GM19467 (cell line): ENCODE data around the gene PTK7.
A peak's percentile ranks its signal among the peaks of the same experiment; 100 is the strongest.

Experiments
- ATAC-seq: cut with Tn5 transposase; IDR thresholded peaks from one replicate; pipeline ENCODE4 v1.9.1; 2021; ENCODE audit warnings: mild to moderate bottlenecking, moderate library complexity; ENCODE audit not compliant: unreplicated experiment

PTK7 gene

DNA sequence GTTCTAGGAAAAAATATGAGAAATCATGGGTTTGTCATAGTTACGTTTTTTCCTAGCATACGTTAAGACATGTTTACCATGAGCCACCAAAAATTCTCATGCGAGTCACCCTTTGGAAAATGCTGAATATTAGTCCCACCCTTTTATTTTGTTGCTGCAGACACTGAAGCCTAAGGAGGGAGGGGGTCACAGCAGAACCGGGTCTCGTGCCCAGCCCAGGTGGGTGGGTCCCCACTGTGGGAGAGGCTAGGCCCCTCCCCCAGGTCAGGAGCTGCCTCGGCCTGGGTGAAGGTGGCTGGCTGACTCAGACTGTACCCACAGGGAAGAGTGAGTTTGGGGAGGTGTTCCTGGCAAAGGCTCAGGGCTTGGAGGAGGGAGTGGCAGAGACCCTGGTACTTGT, 68.8 kb downstream of the PTK7 start:
- ATAC-seq, result no peak

GRCh38 chr6:43146261-43146660, 70.1 kb downstream of the PTK7 start:
- ATAC-seq, result no peak

- ATAC-seq, result no peak
Observed at GRCh38 chr6:43146709-43147688, 70.9 kb downstream of the PTK7 start.

DNA sequence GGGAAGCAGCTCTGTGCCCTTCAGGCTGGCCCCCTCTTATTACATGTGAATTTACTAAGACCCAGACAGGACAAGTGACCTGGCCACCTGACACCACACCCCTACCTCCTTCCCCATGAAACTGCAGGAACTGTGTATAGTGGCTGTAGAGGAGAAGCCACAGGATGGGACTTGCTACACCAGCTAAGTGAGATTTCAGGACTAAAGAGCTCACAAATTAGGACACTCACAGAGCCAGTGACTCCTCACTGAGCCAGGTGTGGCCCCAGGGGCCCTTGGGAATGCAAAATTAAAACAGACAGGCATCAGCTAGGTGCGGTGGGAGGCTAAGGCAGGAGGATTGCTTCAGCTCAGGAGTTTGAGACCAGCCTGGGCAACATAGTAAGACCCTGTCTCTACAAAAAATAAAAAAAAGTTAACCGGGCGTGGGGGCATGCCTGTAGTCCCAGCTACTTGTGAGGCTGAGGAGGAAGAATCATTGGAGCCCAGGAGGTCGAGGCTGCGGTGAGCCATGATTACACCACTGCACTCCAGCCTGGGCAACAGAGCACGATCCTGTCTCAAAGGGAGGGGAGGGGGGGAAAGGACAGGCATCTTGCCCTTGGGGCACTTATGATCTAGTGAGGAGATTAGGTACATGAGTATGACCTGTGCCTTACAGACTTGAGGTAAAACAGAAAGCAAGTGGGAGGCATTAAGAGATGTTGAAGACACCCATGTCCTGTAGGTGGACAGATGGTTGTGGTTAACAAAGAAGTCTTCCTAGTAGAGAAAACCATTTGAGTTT, 71.8 kb downstream of the PTK7 start:
- ATAC-seq, result no peak

DNA sequence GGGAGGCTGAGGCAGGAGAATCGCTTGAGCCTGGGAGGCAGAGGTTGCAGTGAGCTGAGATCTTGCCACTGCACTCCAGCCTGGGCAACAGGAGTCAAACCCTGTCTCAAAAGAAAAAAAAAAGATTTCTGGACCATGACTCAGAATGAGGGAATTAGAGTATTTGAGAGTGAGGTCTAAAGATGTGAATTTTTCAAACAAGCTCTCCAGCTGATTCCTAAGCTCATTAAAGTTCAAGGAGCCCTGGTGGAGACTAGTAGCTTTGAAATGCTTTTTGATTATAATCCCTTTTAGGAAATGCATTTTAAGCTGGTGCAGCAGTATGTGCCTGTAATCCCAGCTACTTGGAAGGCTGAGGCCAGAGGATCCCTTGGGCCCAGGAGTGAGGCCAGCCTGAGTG, 73.2 kb downstream of the PTK7 start:
- ATAC-seq, result no peak

DNA sequence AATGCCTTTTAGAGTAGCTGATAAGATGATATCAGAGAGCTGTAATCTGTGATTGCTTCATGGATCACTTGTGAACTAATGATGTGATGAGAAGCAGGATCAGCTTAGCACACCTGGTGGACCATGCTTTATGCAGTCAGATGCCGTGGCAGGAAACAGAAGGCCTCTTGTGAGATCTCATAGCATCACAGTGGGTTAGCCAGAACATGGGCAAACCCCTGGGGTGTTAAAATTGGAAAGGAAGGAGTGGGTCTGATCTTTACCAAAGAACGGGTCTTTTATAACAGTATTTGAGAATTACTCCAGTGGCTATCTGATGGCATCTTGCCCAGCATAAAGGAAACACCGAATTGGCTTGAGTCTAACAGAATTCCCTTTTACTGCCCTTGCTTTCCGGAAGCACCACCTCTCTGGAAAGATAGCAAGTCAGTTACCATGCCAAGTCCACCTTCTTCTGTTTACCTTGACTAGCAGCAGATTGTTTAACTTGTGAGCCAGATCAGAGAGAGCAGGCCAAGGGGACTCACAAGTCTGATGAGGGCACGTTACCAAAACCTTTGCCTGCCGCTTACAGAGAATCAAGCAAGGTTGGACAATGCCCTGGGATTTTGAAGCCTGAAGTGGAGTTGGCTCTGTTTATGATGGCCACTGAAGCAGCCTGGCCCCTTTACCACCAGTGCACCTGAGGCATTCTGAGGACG, 74.1 kb downstream of the PTK7 start:
- no peak for ATAC-seq

GRCh38 chr6:43159599-43159998, 83.5 kb downstream of the PTK7 start:
- no peak for ATAC-seq

DNA sequence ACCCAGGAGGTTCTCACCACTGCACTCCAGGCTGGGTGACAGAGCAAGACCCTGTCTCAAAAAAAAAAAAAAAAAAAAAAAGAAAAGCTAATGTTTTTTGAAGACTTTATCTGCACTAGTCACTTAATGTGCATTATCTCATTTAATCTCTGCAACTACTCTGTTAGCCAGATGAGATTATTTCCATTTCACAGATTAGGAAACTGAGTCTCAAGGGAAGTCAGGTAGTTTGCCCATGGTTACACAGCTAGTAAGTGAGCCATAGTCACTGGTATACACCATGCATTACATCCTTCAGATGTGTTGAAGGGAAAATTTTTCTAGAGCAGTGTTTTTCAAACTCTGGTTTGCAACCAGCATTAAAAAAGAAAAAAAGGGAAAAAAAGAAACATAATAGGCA, 87.8 kb downstream of the PTK7 start:
- ATAC-seq, result no peak

DNA sequence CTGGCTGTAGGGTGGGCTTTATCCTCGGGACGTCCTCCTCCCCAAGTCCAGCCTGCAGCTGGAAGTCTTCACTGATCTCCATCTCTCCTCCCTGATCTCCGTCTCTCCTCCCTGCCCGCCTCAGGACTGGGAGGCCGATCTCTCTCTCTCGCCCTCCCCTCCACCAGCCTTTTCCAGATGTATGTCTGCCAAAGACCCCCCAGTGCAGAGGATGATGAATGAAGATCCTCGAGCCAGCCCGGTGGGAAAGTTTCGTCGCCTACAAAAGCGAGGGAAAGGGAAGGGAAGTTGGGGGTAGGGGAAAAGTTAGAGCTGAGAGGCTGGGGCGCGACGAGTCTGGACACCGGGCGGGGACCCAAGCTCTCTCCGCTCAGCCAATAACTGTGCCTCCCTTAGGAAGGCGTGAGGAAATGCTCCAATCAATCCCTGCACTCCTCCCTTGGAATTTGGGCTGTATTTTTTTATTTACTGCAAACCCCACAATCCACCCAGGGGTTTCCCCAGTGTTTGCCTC, 94.4 kb downstream of the PTK7 start:
- no peak for ATAC-seq

DNA sequence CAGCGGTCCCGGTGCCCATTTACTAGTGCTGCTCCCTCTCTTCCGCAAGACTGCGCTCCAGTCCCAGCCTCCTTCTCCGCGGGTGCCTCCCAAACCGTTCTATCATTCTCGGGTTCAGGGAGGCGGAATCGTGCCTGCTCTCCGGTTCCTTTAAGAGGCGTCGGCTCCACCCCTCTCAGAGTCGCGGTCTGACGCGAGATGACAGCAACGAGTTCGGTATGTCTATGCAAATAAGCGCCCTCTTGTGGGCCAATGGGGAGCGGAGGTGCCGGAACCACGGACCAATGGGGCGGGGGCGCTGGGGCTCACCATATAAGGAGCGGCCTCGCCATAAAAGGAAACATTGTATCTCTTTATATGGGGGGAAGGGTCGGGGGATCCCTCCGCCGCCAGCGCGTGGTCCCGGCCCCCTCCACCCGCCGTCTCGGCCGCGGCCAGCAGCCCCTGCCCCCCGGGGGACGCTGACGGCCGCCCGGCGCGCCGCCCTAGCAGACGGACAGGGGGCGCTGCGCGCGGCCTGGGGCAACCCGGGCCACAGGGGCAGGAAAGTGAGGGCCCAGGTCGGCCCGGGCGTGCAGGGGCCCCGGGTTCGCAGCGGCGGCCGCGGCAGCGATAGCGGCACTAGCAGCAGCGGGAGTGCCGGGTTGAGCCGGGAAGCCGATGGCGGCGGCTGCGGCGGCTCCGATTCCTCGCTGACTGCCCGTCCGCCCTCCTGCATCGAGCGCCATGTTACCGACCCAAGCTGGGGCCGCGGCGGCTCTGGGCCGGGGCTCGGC, 95.0 kb downstream of the PTK7 start, which contains the start of gene SRF:
Gene SRF, plus strand, starts transcription at position 339 of the 776 bp plus-strand sequence. Its CDS starts 388 bp downstream, at position 727.
- peak; percentile 53 for ATAC-seq

- no peak for ATAC-seq
Observed at GRCh38 chr6:43171707-43172103, 95.6 kb downstream of the PTK7 start.

DNA sequence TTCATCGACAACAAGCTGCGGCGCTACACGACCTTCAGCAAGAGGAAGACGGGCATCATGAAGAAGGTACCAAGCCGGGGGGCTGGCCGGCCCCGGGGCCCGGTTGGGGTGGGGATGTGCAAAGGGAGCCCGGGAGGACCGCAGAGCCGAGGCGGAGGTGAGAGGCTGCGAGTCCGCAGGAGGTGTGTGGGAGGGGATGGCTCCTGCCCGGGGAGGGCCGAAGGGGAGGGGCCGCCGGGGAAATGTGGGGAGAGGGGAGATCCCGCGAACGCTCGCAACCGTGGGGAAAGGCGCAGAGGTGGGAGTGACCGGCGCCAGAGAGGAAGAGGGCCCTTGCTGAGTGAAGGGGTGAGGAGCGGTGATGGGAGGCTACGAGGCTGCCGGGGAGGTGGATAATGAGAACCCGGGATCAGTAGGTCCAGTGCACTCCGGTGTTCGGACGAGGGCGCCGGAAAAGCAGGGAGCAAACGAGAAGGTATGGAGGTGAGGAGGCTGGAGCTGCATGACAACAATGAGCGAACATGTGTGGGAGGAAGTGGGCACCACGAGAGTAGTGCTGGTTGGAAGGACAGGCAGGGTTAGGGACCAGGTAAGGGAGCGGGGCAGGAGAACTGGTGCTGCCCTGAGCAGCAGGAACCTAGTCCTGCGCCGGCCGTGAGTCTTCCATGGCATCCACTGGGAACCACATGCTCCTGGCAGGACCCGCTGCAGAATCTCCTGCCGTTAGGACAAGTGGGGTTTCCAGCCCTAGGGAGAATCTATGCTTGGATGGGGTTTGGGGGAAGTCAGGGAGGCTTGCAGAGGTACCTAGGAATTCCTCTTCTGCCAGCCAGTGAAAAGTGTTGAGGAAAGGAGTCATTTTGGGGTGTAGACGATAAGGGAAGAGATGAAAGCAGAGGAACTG, 96.2 kb downstream of the PTK7 start:
- ATAC-seq, result no peak

DNA sequence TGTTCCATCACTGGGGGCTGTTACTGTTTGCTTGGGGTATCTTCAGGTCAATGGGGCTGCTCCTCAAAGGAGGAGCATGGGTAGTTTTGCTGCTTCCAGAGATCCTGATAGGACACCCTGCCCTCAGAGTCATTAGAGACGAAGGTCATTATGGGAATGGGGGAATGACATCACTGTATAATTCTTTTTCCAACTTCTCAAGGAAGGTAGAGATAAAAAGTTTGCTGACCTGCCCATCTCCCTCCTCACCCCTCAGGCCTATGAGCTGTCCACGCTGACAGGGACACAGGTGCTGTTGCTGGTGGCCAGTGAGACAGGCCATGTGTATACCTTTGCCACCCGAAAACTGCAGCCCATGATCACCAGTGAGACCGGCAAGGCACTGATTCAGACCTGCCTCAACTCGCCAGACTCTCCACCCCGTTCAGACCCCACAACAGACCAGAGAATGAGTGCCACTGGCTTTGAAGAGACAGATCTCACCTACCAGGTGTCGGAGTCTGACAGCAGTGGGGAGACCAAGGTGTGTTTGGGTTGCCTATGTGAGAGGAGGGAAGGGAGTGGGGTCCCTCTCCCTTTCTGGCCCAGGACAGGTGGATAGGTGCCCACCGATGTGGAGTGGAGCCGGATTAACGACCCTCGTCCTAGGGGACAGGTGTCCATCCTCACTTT, 97.6 kb downstream of the PTK7 start:
- no peak for ATAC-seq

GRCh38 chr6:43174263-43175112, 98.4 kb downstream of the PTK7 start:
- ATAC-seq, result peak; percentile 65

DNA sequence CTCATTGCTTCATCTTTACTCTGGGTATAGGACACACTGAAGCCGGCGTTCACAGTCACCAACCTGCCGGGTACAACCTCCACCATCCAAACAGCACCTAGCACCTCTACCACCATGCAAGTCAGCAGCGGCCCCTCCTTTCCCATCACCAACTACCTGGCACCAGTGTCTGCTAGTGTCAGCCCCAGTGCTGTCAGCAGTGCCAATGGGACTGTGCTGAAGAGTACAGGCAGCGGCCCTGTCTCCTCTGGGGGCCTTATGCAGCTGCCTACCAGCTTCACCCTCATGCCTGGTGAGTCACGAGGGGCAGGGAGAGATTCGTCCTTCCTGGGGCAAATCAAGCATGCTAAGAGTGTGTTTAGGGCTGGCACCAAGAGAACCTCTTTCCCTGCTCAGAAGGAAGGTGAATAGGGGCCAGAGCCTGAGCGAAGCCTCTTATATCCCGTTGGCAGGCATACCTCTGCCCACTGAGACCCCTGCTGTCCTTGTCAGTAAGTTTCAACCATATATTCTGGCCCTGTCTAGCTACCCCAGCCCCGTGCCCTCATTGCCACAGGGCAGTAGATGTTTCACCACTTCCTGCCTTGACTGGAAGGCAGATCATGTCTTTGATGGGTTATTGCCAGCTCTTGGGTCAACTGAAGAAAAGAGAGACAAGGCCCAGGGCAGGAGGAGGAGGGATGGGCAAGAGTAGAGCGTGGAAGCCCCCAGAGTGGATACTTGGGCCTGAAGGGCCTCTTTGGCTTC, 99.7 kb downstream of the PTK7 start:
- no peak for ATAC-seq

DNA sequence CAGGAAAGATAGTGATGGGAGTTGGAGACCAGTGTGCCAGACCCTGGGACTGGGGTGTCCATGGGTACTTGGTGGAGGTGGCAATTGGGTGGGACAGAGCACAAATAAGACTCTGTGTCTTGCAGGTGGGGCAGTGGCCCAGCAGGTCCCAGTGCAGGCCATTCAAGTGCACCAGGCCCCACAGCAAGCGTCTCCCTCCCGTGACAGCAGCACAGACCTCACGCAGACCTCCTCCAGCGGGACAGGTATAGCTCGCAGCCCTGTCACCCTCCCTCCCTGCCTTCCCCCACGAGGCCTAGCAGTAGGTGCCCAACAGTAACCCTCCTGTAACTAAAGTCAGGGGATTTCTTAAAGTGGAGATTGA, 100.3 kb downstream of the PTK7 start:
- ATAC-seq, result no peak

- ATAC-seq, result no peak
Observed at GRCh38 chr6:43178150-43178549, 102.0 kb downstream of the PTK7 start.
